Panc1 (cell line): Measurements from ENCODE around the gene SNCB. TPM values are rescaled to one million over a fixed set of nuclear protein-coding genes. Genes with fewer than 3 reads are reported as not detected.

Source experiments
- ATAC-seq: fragments of 200-7000 bp; cut with Tn5 transposase; 2 replicates; pipeline ENCODE4 v1.9.1; 2020; ENCODE audit warnings: mild to moderate bottlenecking, moderate library complexity
- BruUV-seq: library from RNA; stranded (reverse); fragments of 400-500 nt; replicated peaks from 2 replicates; lab custom pipeline; 2021; lab: Mats Ljungman, UMichigan
- CTCF ChIA-PET: fragments of 300-600 bp; sonication (Branson Sonifier 250); formaldehyde crosslinking; loops from one replicate; lab custom pipeline; 2022; ENCODE audit warnings: antibody characterized with exemption; lab: Charles Lee
- POLR2A ChIA-PET: fragments of 300-600 bp; sonication (Branson Sonifier 250); formaldehyde crosslinking; loops from one replicate; lab custom pipeline; 2022; ENCODE audit warnings: antibody characterized with exemption; lab: Charles Lee
- DNase-seq: peaks from one replicate; pipeline ENCODE4 v3.0.0-alpha.2; 2010; ENCODE audit warnings: low read depth, low spot score
- H3K27ac ChIP-seq: 2 replicates; pipeline ENCODE4 v1.5.1; 2011; ENCODE audit warnings: mild to moderate bottlenecking, low read length, inconsistent platforms
- H3K27me3 ChIP-seq: fragments of 200-500 bp; sonication (Bioruptor generic); 2 replicates; pipeline ENCODE4 v1.6.0; 2014; ENCODE audit warnings: low read length, inconsistent platforms; ENCODE audit not compliant: control insufficient read depth, insufficient read depth
- H3K36me3 ChIP-seq: fragments of 200-500 bp; sonication (Bioruptor generic); 2 replicates; pipeline ENCODE4 v1.5.1; 2014; ENCODE audit warnings: inconsistent platforms, mild to moderate bottlenecking, low read length, moderate library complexity; ENCODE audit not compliant: control insufficient read depth, insufficient read depth
- H3K4me1 ChIP-seq: 2 replicates; pipeline ENCODE4 v1.5.1; 2011; ENCODE audit warnings: inconsistent platforms, mild to moderate bottlenecking, low read length, moderate library complexity; ENCODE audit not compliant: control insufficient read depth, insufficient read depth
- H3K4me3 ChIP-seq, 2 experiments: 2 replicates each; pipeline ENCODE4 v1.5.1; 2011 to 2012; ENCODE audit warnings: low read depth in 2 of 2, low read length in 2 of 2, mild to moderate bottlenecking in 2 of 2, inconsistent platforms in 1 of 2, moderate library complexity in 1 of 2
- H3K9me3 ChIP-seq: fragments of 200-500 bp; sonication (Bioruptor generic); 2 replicates; pipeline ENCODE4 v1.5.1; 2014; ENCODE audit warnings: low read depth, mild to moderate bottlenecking, inconsistent platforms, low read length, moderate library complexity; ENCODE audit not compliant: control insufficient read depth, insufficient read depth
- CTCF ChIP-seq: fragments of 450-650 bp; IDR thresholded peaks from 2 replicates; pipeline ENCODE4 v1.5.1; 2017; ENCODE audit warnings: mild to moderate bottlenecking
- POLR2AphosphoS5 ChIP-seq: IDR thresholded peaks from 2 replicates; pipeline ENCODE4 v1.6.1; 2012; ENCODE audit warnings: mild to moderate bottlenecking, low read depth, low read length, moderate library complexity
- REST ChIP-seq, 2 experiments: IDR thresholded peaks; 2 replicates each; pipeline ENCODE4 v1.6.1; 2011 to 2012; ENCODE audit warnings: low read depth in 2 of 2, control low read depth in 1 of 2, low read length in 1 of 2, mild to moderate bottlenecking in 1 of 2, moderate library complexity in 1 of 2; ENCODE audit not compliant: insufficient read depth in 1 of 2
- SIN3A ChIP-seq: IDR thresholded peaks from 2 replicates; pipeline ENCODE4 v1.6.1; 2012; ENCODE audit warnings: low read depth, mild to moderate bottlenecking, low read length, moderate library complexity, borderline replicate concordance; ENCODE audit not compliant: insufficient read depth
- TCF7L2 ChIP-seq: IDR thresholded peaks from 2 replicates; pipeline ENCODE4 v1.6.1; 2011; ENCODE audit warnings: mild to moderate bottlenecking, low read depth, low read length, inconsistent platforms
- in situ Hi-C: cut with HindIII; loops from 2 replicates; pipeline ENCODE4 v1.10.0; 2016; ENCODE audit warnings: low sequenced_read_pairs, low pct_unique_long_range_greater_than_20kb
- intact Hi-C: fragments of 100-400 bp; cut with micrococcal nuclease; formaldehyde crosslinking; loops from one replicate; pipeline ENCODE4 v1.10.0; 2022; ENCODE audit not compliant: unreplicated experiment
- total RNA-seq: library from RNA; stranded (reverse); gene quantifications from one replicate; pipeline ENCODE4 v1.2.1, GENCODE V29; 2021; ENCODE audit not compliant: unreplicated experiment

SNCB gene
- total RNA-seq, 1 experiment from 2014 or later = 0.77 TPM

GRCh38 chr5:176581361-176581760, 49.0 kb downstream of the SNCB start:
- POLR2A ChIA-PET = no interaction called here
- H3K9me3 ChIP-seq = no peaks in the 10 kb centered on the region
- CTCF ChIA-PET = no interaction called here
- H3K27me3 ChIP-seq = no peaks in the 10 kb centered on the region
- no peaks in the 10 kb centered on the region for H3K36me3 ChIP-seq
- no TSS peak for BruUV-seq
- in situ Hi-C loops (no loop called here), intact Hi-C loops (no loop called here)
- H3K4me3 ChIP-seq = no peak overlapping the region
- ATAC-seq (no peak), DNase-seq (no peak)
- H3K27ac ChIP-seq = no peak overlapping the region
- TF ChIP-seq SIN3A (no peak), POLR2AphosphoS5 (no peak), CTCF (no peak), REST (IDR thresholded peaks at IDR 0.05; ENCODE audit: insufficient read depth in 1 of 2, low read depth in 2 of 2, low read length in 1 of 2) (no peak)
- no peaks in the 10 kb centered on the region for H3K4me1 ChIP-seq

- in situ Hi-C loops = no loop called here
- POLR2A ChIA-PET = no interaction called here
- CTCF ChIA-PET = no interaction called here
- Histone ChIP-seq H3K4me3 (no peak overlapping the region), H3K27me3 (no peaks in the 10 kb centered on the region), H3K36me3 (no peaks in the 10 kb centered on the region), H3K4me1 (no peaks in the 10 kb centered on the region; the same call in 1 of the 2 replicates), H3K27ac (no peak overlapping the region), H3K9me3 (no peaks in the 10 kb centered on the region)
- no peak for DNase-seq
- TF ChIP-seq POLR2AphosphoS5 = no peak
- no peak for TF ChIP-seq REST (IDR thresholded peaks at IDR 0.05; ENCODE audit: insufficient read depth in 1 of 2, low read depth in 2 of 2, low read length in 1 of 2)
- no peak for TF ChIP-seq TCF7L2
- TF ChIP-seq CTCF = no peak
- no peak for TF ChIP-seq SIN3A
- no TSS peak for BruUV-seq
- no peak for ATAC-seq
- intact Hi-C loops = no loop called here
Measured at GRCh38 chr5:176579323-176579722, 51.0 kb downstream of the SNCB start.
